GM18907 (cell line): Measurements from ENCODE around the gene LRRTM2.
"Not testable (repeated sequence)": the region's sequence is repeated elsewhere in the genome, so short reads cannot be mapped to it uniquely, and the experiment has no call there.

ENCODE experiments used
- ATAC-seq: cut with Tn5 transposase; IDR thresholded peaks from one replicate; pipeline ENCODE4 v1.9.1; 2021; ENCODE audit warnings: mild to moderate bottlenecking, moderate library complexity; ENCODE audit not compliant: unreplicated experiment

The LRRTM2 gene

GRCh38 chr5:138874771-138875551 lies at the start of gene LRRTM2:
Gene LRRTM2 (minus strand): TSS chr5:138875335. CDS start chr5:138874911, 424 bp downstream.
- ATAC-seq, result no peak

- ATAC-seq, result no peak
Measured at GRCh38 chr5:138922494-138922893, 47.4 kb upstream of the LRRTM2 start.

GRCh38 chr5:138921362-138921761 lies 46.2 kb upstream of the LRRTM2 start:
- not testable (repeated sequence) for ATAC-seq

GRCh38 chr5:138920181-138920580 lies 45.0 kb upstream of the LRRTM2 start:
- no peak for ATAC-seq

- no peak for ATAC-seq
Measured at GRCh38 chr5:138918686-138919085, 43.6 kb upstream of the LRRTM2 start.

GRCh38 chr5:138914338-138914737 lies 39.2 kb upstream of the LRRTM2 start:
- ATAC-seq, result no peak

GRCh38 chr5:138913773-138914172 lies 38.6 kb upstream of the LRRTM2 start:
- no peak for ATAC-seq

- ATAC-seq, result no peak
Measured at GRCh38 chr5:138912093-138912492, 37.0 kb upstream of the LRRTM2 start.

- no peak for ATAC-seq
Measured at GRCh38 chr5:138911441-138911840, 36.3 kb upstream of the LRRTM2 start.

- ATAC-seq, result no peak
Measured at GRCh38 chr5:138910546-138911185, 35.5 kb upstream of the LRRTM2 start.

- ATAC-seq, result no peak
Measured at GRCh38 chr5:138909734-138910133, 34.6 kb upstream of the LRRTM2 start.

GRCh38 chr5:138905541-138905940 lies 30.4 kb upstream of the LRRTM2 start:
- ATAC-seq, result no peak

GRCh38 chr5:138903130-138903775 lies 28.1 kb upstream of the LRRTM2 start:
- no peak for ATAC-seq

GRCh38 chr5:138901716-138902115 lies 26.6 kb upstream of the LRRTM2 start:
- no peak for ATAC-seq

GRCh38 chr5:138900281-138900965 lies 25.3 kb upstream of the LRRTM2 start:
- ATAC-seq, result no peak

GRCh38 chr5:138898742-138899141 lies 23.6 kb upstream of the LRRTM2 start:
- no peak for ATAC-seq

- no peak for ATAC-seq
Measured at GRCh38 chr5:138898299-138898698, 23.2 kb upstream of the LRRTM2 start.

GRCh38 chr5:138895918-138896317 lies 20.8 kb upstream of the LRRTM2 start:
- ATAC-seq, result no peak

GRCh38 chr5:138890644-138891043 lies 15.5 kb upstream of the LRRTM2 start:
- no peak for ATAC-seq

GRCh38 chr5:138889994-138890393 lies 14.9 kb upstream of the LRRTM2 start:
- ATAC-seq, result no peak

GRCh38 chr5:138884554-138884953 lies 9.4 kb upstream of the LRRTM2 start:
- no peak for ATAC-seq
